Mesenchymal stem cell (in vitro differentiated cells and primary cell): ENCODE results near the gene KDM1A. TPM values are rescaled to one million over a fixed set of nuclear protein-coding genes. Genes with fewer than 3 reads are reported as not detected.

Experiments
- DNase-seq: peaks from one replicate; pipeline ENCODE4 v3.0.0-alpha.2; 2013
- H2AFZ ChIP-seq: one replicate; pipeline ENCODE4 v1.6.1; 2013; ENCODE audit warnings: low read depth, mild to moderate bottlenecking, control low read depth, inconsistent platforms, low read length, moderate library complexity
- H2AK5ac ChIP-seq: 2 replicates; pipeline ENCODE4 v1.6.1; 2013; ENCODE audit warnings: low read length, moderate library complexity, mild to moderate bottlenecking, inconsistent platforms; ENCODE audit not compliant: severe bottlenecking
- H2BK120ac ChIP-seq: one replicate; pipeline ENCODE4 v1.6.1; 2013; ENCODE audit warnings: low read depth, mild to moderate bottlenecking, inconsistent platforms, low read length, moderate library complexity
- H2BK12ac ChIP-seq, 2 experiments: one replicate each; pipeline ENCODE4 v1.6.1; 2013; ENCODE audit warnings: inconsistent platforms in 2 of 2, low read length in 2 of 2, mild to moderate bottlenecking in 2 of 2, moderate library complexity in 2 of 2, control low read depth in 1 of 2
- H2BK15ac ChIP-seq: one replicate; pipeline ENCODE4 v1.6.1; 2013; ENCODE audit warnings: mild to moderate bottlenecking, low read depth, inconsistent platforms; ENCODE audit not compliant: poor library complexity, severe bottlenecking
- H2BK5ac ChIP-seq: 2 replicates; pipeline ENCODE4 v1.6.1; 2013; ENCODE audit warnings: low read depth, mild to moderate bottlenecking, low read length, control low read depth, inconsistent platforms; ENCODE audit not compliant: poor library complexity, severe bottlenecking
- H3K14ac ChIP-seq, 2 experiments: one replicate each; pipeline ENCODE4 v1.6.1; 2013; ENCODE audit warnings: inconsistent platforms in 2 of 2, low read length in 2 of 2, control low read depth in 1 of 2, mild to moderate bottlenecking in 1 of 2, moderate library complexity in 1 of 2
- H3K18ac ChIP-seq, 2 experiments: one replicate each; pipeline ENCODE4 v1.6.1; 2013; ENCODE audit warnings: inconsistent platforms in 2 of 2, low read length in 2 of 2, control low read depth in 1 of 2, low read depth in 1 of 2, mild to moderate bottlenecking in 1 of 2
- H3K23ac ChIP-seq, 2 experiments: one replicate each; pipeline ENCODE4 v1.6.1; 2013; ENCODE audit warnings: inconsistent platforms in 2 of 2, low read length in 2 of 2, mild to moderate bottlenecking in 2 of 2, moderate library complexity in 2 of 2, control low read depth in 1 of 2
- H3K27ac ChIP-seq: 2 replicates; pipeline ENCODE4 v1.5.1; 2013; ENCODE audit warnings: mild to moderate bottlenecking, moderate library complexity, low read length, control low read depth, inconsistent platforms; ENCODE audit not compliant: poor library complexity, severe bottlenecking
- H3K27me3 ChIP-seq, 2 experiments: 2 replicates each; pipeline versions ENCODE4 v1.6.1 to v1.7.0; 2013; ENCODE audit warnings: low read length in 2 of 2, mild to moderate bottlenecking in 2 of 2, moderate library complexity in 2 of 2, control low read depth in 1 of 2, inconsistent platforms in 1 of 2; ENCODE audit not compliant: control insufficient read depth in 1 of 2, insufficient read depth in 1 of 2
- H3K36me3 ChIP-seq, 2 experiments: 2 replicates each; pipeline versions ENCODE4 v1.6.1 to v1.7.0; 2013; ENCODE audit warnings: low read length in 2 of 2, control low read depth in 1 of 2, inconsistent platforms in 1 of 2, low read depth in 1 of 2, mild to moderate bottlenecking in 1 of 2; ENCODE audit not compliant: insufficient read depth in 2 of 2, control insufficient read depth in 1 of 2
- H3K4ac ChIP-seq, 2 experiments: one replicate each; pipeline ENCODE4 v1.6.1; 2013; ENCODE audit warnings: inconsistent platforms in 2 of 2, low read length in 2 of 2, mild to moderate bottlenecking in 2 of 2, moderate library complexity in 2 of 2, control low read depth in 1 of 2, low read depth in 1 of 2
- H3K4me1 ChIP-seq: 2 replicates; pipeline ENCODE4 v1.6.1; 2013; ENCODE audit warnings: low read depth, low read length, control low read depth; ENCODE audit not compliant: control insufficient read depth, insufficient read depth
- H3K4me2 ChIP-seq: 2 replicates; pipeline ENCODE4 v1.6.1; 2013; ENCODE audit warnings: low read length, mild to moderate bottlenecking, inconsistent platforms; ENCODE audit not compliant: poor library complexity, severe bottlenecking
- H3K4me3 ChIP-seq, 2 experiments: 2 replicates each; pipeline versions ENCODE4 v1.5.1 to v1.7.0; 2013; ENCODE audit warnings: low read length in 2 of 2, mild to moderate bottlenecking in 2 of 2, control low read depth in 1 of 2, low read depth in 1 of 2; ENCODE audit not compliant: insufficient read depth in 1 of 2
- H3K79me1 ChIP-seq: replicated peaks from 2 replicates; pipeline ENCODE4 v1.6.1; 2013; ENCODE audit warnings: mild to moderate bottlenecking, control low read depth, low read length, inconsistent platforms; ENCODE audit not compliant: poor library complexity, severe bottlenecking
- H3K9ac ChIP-seq: 2 replicates; pipeline ENCODE4 v1.7.0; 2013; ENCODE audit warnings: mild to moderate bottlenecking, low read length, moderate library complexity
- H3K9me3 ChIP-seq: 2 replicates; pipeline ENCODE4 v1.7.0; 2013; ENCODE audit warnings: mild to moderate bottlenecking, low read length; ENCODE audit not compliant: control insufficient read depth
- H4K8ac ChIP-seq: one replicate; pipeline ENCODE4 v1.6.1; 2013; ENCODE audit warnings: inconsistent platforms, mild to moderate bottlenecking, low read length, moderate library complexity
- H4K91ac ChIP-seq: one replicate; pipeline ENCODE4 v1.6.1; 2013; ENCODE audit warnings: mild to moderate bottlenecking, low read length, inconsistent platforms
- WGBS: methylation state at CpG from one replicate; pipeline ENCODE4 v1.1.7; 2013; ENCODE audit warnings: mixed read lengths; 5-methylcytosine and 5-hydroxymethylcytosine counted together
- polyA plus RNA-seq, 2 experiments: library from polyadenylated mRNA; stranded (reverse); fragments of 200-250 nt; gene quantifications; one replicate each; pipeline ENCODE4 v1.2.3, GENCODE V29; 2013

The KDM1A gene
- polyA plus RNA-seq (2013, experiment 1 of 2): 42.6 TPM
- polyA plus RNA-seq (2013, experiment 2 of 2): 41.3 TPM

- Histone ChIP-seq H3K4ac (peak within 1 kb of the TSS; percentile 94 to 97), H3K18ac (peak within 1 kb of the TSS; percentile 94 to 99), H2AK5ac (peak within 1 kb of the TSS; percentile 41), H3K79me1 (no peaks in the 10 kb centered on the region), H3K27ac (peak within 1 kb of the TSS; percentile 19), H3K4me2 (peak within 1 kb of the TSS; percentile 91), H2BK12ac (no peak within 1 kb of the TSS), H3K23ac (peak within 1 kb of the TSS in 1 of 2 experiments; percentile 88), H2BK120ac (peak within 1 kb of the TSS; percentile 88), H4K8ac (peak within 1 kb of the TSS; percentile 95), H2BK5ac (peak within 1 kb of the TSS; percentile 88), H3K9me3 (no peaks in the 10 kb centered on the region), H3K27me3 (no peaks in the 10 kb centered on the region), H4K91ac (peak within 1 kb of the TSS; percentile 88), H3K36me3 (no peaks in the 10 kb centered on the region), H3K4me3 (peak within 1 kb of the TSS; percentile 88 to 98), H2AFZ (peak within 1 kb of the TSS; percentile 91), H3K9ac (peak within 1 kb of the TSS; percentile 89), H3K14ac (peak within 1 kb of the TSS; percentile 74 to 99), H3K4me1 (peaks cover 2% of the 10 kb centered on the region), H2BK15ac (peak within 1 kb of the TSS; percentile 93)
- peak; percentile 94 for DNase-seq
- whole genome bisulfite sequencing: under 1% methylated on average over 67 of the region's 85 CpGs
Measured at GRCh38 chr1:23019094-23019862, at the start of gene KDM1A. Gene KDM1A, plus strand, starts transcription at chr1:23019468. Its CDS starts 129 bp downstream, at chr1:23019597.

GRCh38 chr1:22970096-22970495, 49.2 kb upstream of the KDM1A start:
- no peak overlapping the region for H3K9ac ChIP-seq
- H2BK5ac ChIP-seq: no peak overlapping the region
- H3K23ac ChIP-seq: no peak overlapping the region
- no peak for DNase-seq
- no peak overlapping the region for H4K91ac ChIP-seq
- H3K14ac ChIP-seq: no peak overlapping the region
- H3K27me3 ChIP-seq: peaks cover 32 to 70% of the 10 kb centered on the region in 2 experiments
- no peak overlapping the region for H4K8ac ChIP-seq
- 100% methylated on average over 1 of the region's 2 CpGs for WGBS
- H2AK5ac ChIP-seq: no peak overlapping the region
- no peak overlapping the region for H3K4me3 ChIP-seq
- no peak overlapping the region for H3K27ac ChIP-seq
- peaks cover 14% of the 10 kb centered on the region for H3K9me3 ChIP-seq
- H2BK12ac ChIP-seq: no peak overlapping the region
- H3K18ac ChIP-seq: no peak overlapping the region
- no peak overlapping the region for H3K4me2 ChIP-seq
- H3K79me1 ChIP-seq: no peaks in the 10 kb centered on the region
- H2BK120ac ChIP-seq: no peak overlapping the region
- H2BK15ac ChIP-seq: no peak overlapping the region
- no peaks in the 10 kb centered on the region for H3K4me1 ChIP-seq
- H3K36me3 ChIP-seq: no peaks in the 10 kb centered on the region
- no peak overlapping the region for H2AFZ ChIP-seq
- H3K4ac ChIP-seq: no peak overlapping the region

GRCh38 chr1:22971161-22971560, 48.1 kb upstream of the KDM1A start:
- Histone ChIP-seq H3K9ac (no peak overlapping the region), H3K27me3 (peaks cover 28 to 65% of the 10 kb centered on the region in 2 experiments), H3K4me1 (peaks cover 2% of the 10 kb centered on the region), H2BK12ac (no peak overlapping the region), H3K27ac (no peak overlapping the region), H3K36me3 (no peaks in the 10 kb centered on the region), H4K8ac (no peak overlapping the region), H2BK15ac (no peak overlapping the region), H3K23ac (no peak overlapping the region), H2BK120ac (no peak overlapping the region), H3K9me3 (peaks cover 6% of the 10 kb centered on the region), H3K4ac (no peak overlapping the region), H3K4me3 (no peak overlapping the region), H2BK5ac (no peak overlapping the region), H3K14ac (no peak overlapping the region), H3K4me2 (no peak overlapping the region), H4K91ac (peak overlapping the region; percentile 35), H3K79me1 (no peaks in the 10 kb centered on the region), H3K18ac (no peak overlapping the region), H2AK5ac (no peak overlapping the region), H2AFZ (no peak overlapping the region)
- 47% methylated on average over 3 of the region's 3 CpGs for WGBS
- no peak for DNase-seq

- H2BK12ac ChIP-seq: no peak overlapping the region
- DNase-seq: no peak
- H3K18ac ChIP-seq: no peak overlapping the region
- no peak overlapping the region for H2BK15ac ChIP-seq
- H4K91ac ChIP-seq: peak overlapping the region; percentile 35
- H3K4me2 ChIP-seq: no peak overlapping the region
- no peak overlapping the region for H2BK5ac ChIP-seq
- H3K27ac ChIP-seq: no peak overlapping the region
- peaks cover 28 to 58% of the 10 kb centered on the region in 2 experiments for H3K27me3 ChIP-seq
- no peak overlapping the region for H4K8ac ChIP-seq
- H3K4ac ChIP-seq: no peak overlapping the region
- peaks cover 4% of the 10 kb centered on the region for H3K4me1 ChIP-seq
- H3K79me1 ChIP-seq: no peaks in the 10 kb centered on the region
- no peaks in the 10 kb centered on the region for H3K9me3 ChIP-seq
- no peak overlapping the region for H3K23ac ChIP-seq
- H3K36me3 ChIP-seq: no peaks in the 10 kb centered on the region
- no peak overlapping the region for H3K9ac ChIP-seq
- H2BK120ac ChIP-seq: no peak overlapping the region
- H3K14ac ChIP-seq: no peak overlapping the region
- 79% methylated on average over 4 of the region's 5 CpGs for WGBS
- H2AK5ac ChIP-seq: no peak overlapping the region
- H3K4me3 ChIP-seq: no peak overlapping the region
- H2AFZ ChIP-seq: no peak overlapping the region
Measured at GRCh38 chr1:22971611-22972405, 47.5 kb upstream of the KDM1A start.
